NCI-H748 treated with DMSO at 0.1 percent for 48 hours (cell line): Measurements from ENCODE around the gene CAPN7.
A peak's percentile ranks its signal among the peaks of the same experiment; 100 is the strongest.
"Not testable (repeated sequence)": the region's sequence is repeated elsewhere in the genome, so short reads cannot be mapped to it uniquely, and the experiment has no call there.

Experiments used
- DNase-seq: peaks from one replicate; lab custom pipeline; 2025; lab: John Stamatoyannopoulos, UW

CAPN7 gene

GRCh38 chr3:15205934-15206661, at the start of gene CAPN7:
TSS of gene CAPN7 (plus strand) at chr3:15206246. CDS start at chr3:15206496, 250 bp downstream.
- no peak for DNase-seq

GRCh38 chr3:15157441-15157840, 48.6 kb upstream of the CAPN7 start:
- no peak for DNase-seq

GRCh38 chr3:15159501-15160136, 46.4 kb upstream of the CAPN7 start:
- no peak for DNase-seq

GRCh38 chr3:15160662-15161061, 45.4 kb upstream of the CAPN7 start:
- no peak for DNase-seq

GRCh38 chr3:15161133-15161532, 44.9 kb upstream of the CAPN7 start:
- no peak for DNase-seq

GRCh38 chr3:15163656-15164055, 42.4 kb upstream of the CAPN7 start:
- not testable (repeated sequence) for DNase-seq

- DNase-seq, result no peak
Measured at GRCh38 chr3:15164340-15164739, 41.7 kb upstream of the CAPN7 start.

- DNase-seq, result no peak
Measured at GRCh38 chr3:15165061-15165460, 41.0 kb upstream of the CAPN7 start.

- not testable (repeated sequence) for DNase-seq
Measured at GRCh38 chr3:15166391-15166790, 39.7 kb upstream of the CAPN7 start.

GRCh38 chr3:15171096-15171495, 35.0 kb upstream of the CAPN7 start:
- no peak for DNase-seq

- DNase-seq, result no peak
Measured at GRCh38 chr3:15172806-15173205, 33.2 kb upstream of the CAPN7 start.

GRCh38 chr3:15174953-15175352, 31.1 kb upstream of the CAPN7 start:
- DNase-seq, result no peak

GRCh38 chr3:15175605-15176004, 30.4 kb upstream of the CAPN7 start:
- DNase-seq, result no peak

- DNase-seq, result no peak
Measured at GRCh38 chr3:15180042-15180611, 25.9 kb upstream of the CAPN7 start.

- DNase-seq, result no peak
Measured at GRCh38 chr3:15181511-15181910, 24.5 kb upstream of the CAPN7 start.

GRCh38 chr3:15181963-15182362, 24.1 kb upstream of the CAPN7 start:
- DNase-seq, result no peak

GRCh38 chr3:15183011-15183410, 23.0 kb upstream of the CAPN7 start:
- DNase-seq, result no peak

- DNase-seq, result no peak
Measured at GRCh38 chr3:15185404-15185803, 20.6 kb upstream of the CAPN7 start.

- no peak for DNase-seq
Measured at GRCh38 chr3:15186101-15186476, 20.0 kb upstream of the CAPN7 start.

- peak; percentile 5 for DNase-seq
Measured at GRCh38 chr3:15186477-15187164, 19.4 kb upstream of the CAPN7 start.

- no peak for DNase-seq
Measured at GRCh38 chr3:15197340-15198029, 8.6 kb upstream of the CAPN7 start.

GRCh38 chr3:15198686-15199085, 7.4 kb upstream of the CAPN7 start:
- DNase-seq, result no peak
